GM19395 (cell line): ENCODE results near the gene CTRL.
"Not testable (repeated sequence)": the region's sequence is repeated elsewhere in the genome, so short reads cannot be mapped to it uniquely, and the experiment has no call there.

Experiments used
- ATAC-seq: cut with Tn5 transposase; IDR thresholded peaks from one replicate; pipeline ENCODE4 v1.9.1; 2021; ENCODE audit warnings: mild to moderate bottlenecking, moderate library complexity; ENCODE audit not compliant: unreplicated experiment

The CTRL gene

GRCh38 chr16:67942510-67943255 is 11.0 kb upstream of the CTRL start:
- no peak for ATAC-seq

GRCh38 chr16:67942200-67942509 is 10.5 kb upstream of the CTRL start:
- no peak for ATAC-seq

GRCh38 chr16:67941469-67942199 is 10.0 kb upstream of the CTRL start:
- no peak for ATAC-seq

- ATAC-seq: no peak
These were observed 8.9 kb upstream of the CTRL start for GRCh38 chr16:67940446-67941089.

GRCh38 chr16:67939507-67940445 is 8.1 kb upstream of the CTRL start:
- no peak for ATAC-seq

- not testable (repeated sequence) for ATAC-seq
These were observed 6.1 kb upstream of the CTRL start for GRCh38 chr16:67937713-67938112.

- peak; percentile 59 for ATAC-seq
These were observed 5.4 kb upstream of the CTRL start for GRCh38 chr16:67936880-67937605.

GRCh38 chr16:67936124-67936879 is 4.6 kb upstream of the CTRL start, which contains the start of gene PSMB10:
TSS of gene PSMB10 (minus strand) at chr16:67936850. CDS start at chr16:67936749, 101 bp downstream.
- peak; percentile 7 for ATAC-seq

- ATAC-seq: peak; percentile 88
These were observed 3.9 kb upstream of the CTRL start for GRCh38 chr16:67935402-67936123.

GRCh38 chr16:67935101-67935401 is 3.4 kb upstream of the CTRL start:
- ATAC-seq: no peak

GRCh38 chr16:67934306-67935100 is 2.8 kb upstream of the CTRL start:
- ATAC-seq: no peak

- ATAC-seq: no peak
These were observed 2.1 kb upstream of the CTRL start for GRCh38 chr16:67933805-67934204.

- ATAC-seq: no peak
These were observed 789 bp upstream of the CTRL start for GRCh38 chr16:67932462-67932840.

- ATAC-seq: no peak
These were observed 917 bp downstream of the CTRL start for GRCh38 chr16:67930678-67931211.

- no peak for ATAC-seq
These were observed 1.5 kb downstream of the CTRL start for GRCh38 chr16:67930191-67930590.

- ATAC-seq: no peak
These were observed 2.9 kb downstream of the CTRL start for GRCh38 chr16:67928561-67929364.

GRCh38 chr16:67928147-67928546 is 3.5 kb downstream of the CTRL start:
- ATAC-seq: no peak
